GM18505 (cell line): Measurements from ENCODE around the gene ALPL.

Experiments
- ATAC-seq: cut with Tn5 transposase; IDR thresholded peaks from one replicate; pipeline ENCODE4 v1.9.1; 2021; ENCODE audit not compliant: unreplicated experiment
- POLR2A ChIP-seq: IDR thresholded peaks from 4 replicates; pipeline ENCODE4 v1.6.1; 2011; ENCODE audit warnings: borderline replicate concordance; ENCODE audit not compliant: insufficient read depth, insufficient read length; ENCODE audit errors: extremely low read depth

Gene ALPL

GRCh38 chr1:21544095-21544494 lies 34.9 kb downstream of the ALPL start:
- TF ChIP-seq POLR2A = no peak
- ATAC-seq = no peak

DNA sequence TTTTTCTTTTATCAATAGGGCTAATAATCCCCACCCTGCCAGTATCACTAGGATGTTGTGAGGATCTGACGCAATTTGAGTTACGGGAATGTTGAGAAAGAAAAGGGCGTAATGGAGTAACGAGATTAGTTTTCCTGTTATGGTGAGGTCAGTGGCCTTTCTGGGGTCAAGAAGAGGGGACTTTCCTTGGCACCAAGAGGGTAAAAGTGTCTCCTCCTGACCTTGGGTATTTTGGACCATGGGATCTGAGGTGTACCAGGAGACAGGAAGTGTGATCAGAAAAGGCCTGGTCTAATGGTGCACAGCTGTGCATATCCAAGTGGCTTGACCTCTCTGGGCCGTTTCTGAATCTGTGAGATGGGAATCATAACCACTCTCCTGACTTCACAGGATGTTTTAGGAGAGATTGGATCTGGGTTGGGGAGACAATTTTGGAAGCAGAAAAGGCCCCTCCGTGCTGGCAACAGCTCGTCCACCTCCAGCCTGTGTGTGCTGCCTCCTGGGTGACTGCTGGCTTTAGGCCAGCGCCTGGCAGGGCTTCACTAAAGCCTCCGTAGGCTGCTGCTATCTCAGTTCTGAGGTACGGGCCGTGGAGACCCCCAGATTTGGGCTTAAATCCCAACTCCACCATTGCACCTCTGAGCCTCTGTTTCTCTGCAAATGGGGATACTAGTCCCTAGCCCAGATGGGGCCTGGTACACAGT lies 37.1 kb downstream of the ALPL start:
- no peak for TF ChIP-seq POLR2A
- ATAC-seq = no peak

GRCh38 chr1:21547876-21548275 lies 38.7 kb downstream of the ALPL start:
- no peak for TF ChIP-seq POLR2A

GRCh38 chr1:21550097-21550496 lies 40.9 kb downstream of the ALPL start:
- no peak for TF ChIP-seq POLR2A
- no peak for ATAC-seq

More at GRCh38 chr1:21547876-21548275, 38.7 kb downstream of the ALPL start:
- ATAC-seq = no peak

- TF ChIP-seq POLR2A = no peak
- no peak for ATAC-seq
Observed at GRCh38 chr1:21550866-21551475, 41.7 kb downstream of the ALPL start.

DNA sequence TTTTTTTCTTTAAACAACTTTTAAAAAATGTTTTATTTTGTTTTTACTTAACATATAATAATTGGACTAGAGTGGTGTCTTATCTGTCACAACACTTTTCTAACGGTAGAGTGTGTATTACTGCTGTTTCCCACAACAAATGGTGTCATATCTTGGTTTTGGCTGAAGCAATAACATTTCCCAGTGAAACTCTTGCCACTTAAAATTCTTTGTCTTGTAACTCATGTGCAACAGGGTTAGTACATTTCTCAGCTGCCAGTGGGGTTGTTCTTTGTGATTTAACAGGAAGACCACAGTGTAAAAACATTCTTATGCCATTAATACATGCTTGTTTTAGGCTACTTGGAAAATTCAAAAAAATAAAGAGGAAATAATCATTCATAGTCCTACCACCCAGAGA lies 43.5 kb downstream of the ALPL start:
- TF ChIP-seq POLR2A = no peak
- ATAC-seq = no peak

- no peak for TF ChIP-seq POLR2A
- ATAC-seq = no peak
Observed at GRCh38 chr1:21553116-21553926, 44.1 kb downstream of the ALPL start.

GRCh38 chr1:21559788-21560567 lies 50.8 kb downstream of the ALPL start:
- no peak for TF ChIP-seq POLR2A
- no peak for ATAC-seq

GRCh38 chr1:21560916-21561638 lies 51.9 kb downstream of the ALPL start:
- no peak for TF ChIP-seq POLR2A
- ATAC-seq = no peak

DNA sequence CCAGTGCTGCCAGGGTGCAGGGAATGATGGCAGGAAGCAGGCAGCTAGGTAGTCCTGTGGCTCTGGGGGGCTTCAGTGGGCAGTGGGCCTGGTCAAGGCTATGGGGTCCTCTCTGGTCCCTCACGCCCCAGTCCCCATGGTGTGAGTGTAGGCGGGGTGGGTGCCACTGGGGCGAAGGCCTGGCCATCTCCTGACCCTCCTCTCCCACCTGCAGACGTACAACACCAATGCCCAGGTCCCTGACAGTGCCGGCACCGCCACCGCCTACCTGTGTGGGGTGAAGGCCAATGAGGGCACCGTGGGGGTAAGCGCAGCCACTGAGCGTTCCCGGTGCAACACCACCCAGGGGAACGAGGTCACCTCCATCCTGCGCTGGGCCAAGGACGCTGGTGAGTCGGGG lies 53.7 kb downstream of the ALPL start:
- no peak for ATAC-seq
- no peak for TF ChIP-seq POLR2A

DNA sequence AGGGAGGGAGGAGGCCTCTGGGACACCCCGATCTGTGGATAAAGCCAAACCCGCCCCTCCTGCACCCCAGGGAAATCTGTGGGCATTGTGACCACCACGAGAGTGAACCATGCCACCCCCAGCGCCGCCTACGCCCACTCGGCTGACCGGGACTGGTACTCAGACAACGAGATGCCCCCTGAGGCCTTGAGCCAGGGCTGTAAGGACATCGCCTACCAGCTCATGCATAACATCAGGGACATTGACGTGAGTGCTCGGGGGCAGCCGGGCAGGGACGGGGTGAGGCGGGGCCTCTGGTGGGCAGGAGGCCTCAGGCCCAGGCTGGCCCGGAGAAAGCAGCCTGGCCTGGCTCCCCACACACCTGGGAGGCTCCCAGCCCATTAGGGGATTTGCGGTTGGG lies 54.7 kb downstream of the ALPL start:
- no peak for ATAC-seq
- TF ChIP-seq POLR2A = no peak

DNA sequence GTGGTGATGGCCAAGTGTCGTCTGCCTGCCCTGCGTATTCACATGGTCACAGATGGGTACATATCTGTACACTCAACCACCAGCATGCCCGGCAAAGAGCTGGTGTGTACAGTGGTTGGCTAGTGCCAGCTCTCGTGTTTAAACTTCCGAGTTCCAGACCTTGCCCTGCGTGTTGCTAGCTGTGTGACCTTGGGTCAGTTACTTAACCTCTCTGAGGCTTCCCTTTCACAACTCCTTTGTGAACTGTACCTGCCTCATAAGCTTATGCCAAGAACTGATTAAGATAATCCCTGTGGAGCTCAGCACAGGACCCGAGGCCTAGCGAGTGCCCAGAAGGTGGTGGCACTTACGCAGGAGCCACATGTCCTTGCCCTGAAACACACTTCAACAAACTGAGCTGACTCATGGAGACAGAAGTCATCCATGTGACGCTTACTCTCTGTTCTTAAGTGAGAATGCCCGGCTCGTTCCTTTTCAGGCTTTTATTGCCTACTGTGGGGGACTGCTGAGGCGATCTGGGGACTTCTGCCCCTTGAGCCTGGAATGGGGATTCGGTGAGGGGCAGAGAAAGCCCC lies 55.4 kb downstream of the ALPL start:
- ATAC-seq = no peak
- TF ChIP-seq POLR2A = no peak
